DND-41 (cell line): ENCODE measurements around the gene SLC25A21.

Source experiments
- ATAC-seq: fragments of 200-7000 bp; cut with Tn5 transposase; 3 replicates; pipeline ENCODE4 v1.9.1; 2021; ENCODE audit warnings: low read depth; ENCODE audit not compliant: insufficient read depth
- DNase-seq: peaks from one replicate; pipeline ENCODE4 v3.0.0-alpha.2; 2020
- H2AFZ ChIP-seq: 2 replicates; pipeline ENCODE4 v1.6.0; 2012; ENCODE audit warnings: low read depth, low read length
- H3K27ac ChIP-seq: 2 replicates; pipeline ENCODE4 v1.5.1; 2012; ENCODE audit warnings: low read length, inconsistent platforms
- H3K27me3 ChIP-seq: fragments of 200-600 bp; sonication (generic); 2 replicates; pipeline ENCODE4 v1.6.0; 2012; ENCODE audit warnings: low read length, mild to moderate bottlenecking, inconsistent platforms; ENCODE audit not compliant: insufficient read depth, poor library complexity
- H3K36me3 ChIP-seq: 2 replicates; pipeline ENCODE4 v1.5.1; 2012; ENCODE audit warnings: low read length, inconsistent platforms; ENCODE audit not compliant: insufficient read depth
- H3K4me1 ChIP-seq: 2 replicates; pipeline ENCODE4 v1.5.1; 2012; ENCODE audit warnings: mild to moderate bottlenecking, low read length; ENCODE audit not compliant: insufficient read depth
- H3K4me2 ChIP-seq: 2 replicates; pipeline ENCODE4 v1.6.0; 2012; ENCODE audit warnings: mild to moderate bottlenecking, moderate library complexity, low read length, inconsistent platforms; ENCODE audit not compliant: insufficient read depth
- H3K4me3 ChIP-seq, 2 experiments: fragments of 200-600 bp in 1 of 2; shearing (Covaris generic) in 1 of 2; 2 replicates each; pipeline ENCODE4 v1.5.1; 2012 to 2016; ENCODE audit warnings: inconsistent platforms in 2 of 2, low read length in 2 of 2, mild to moderate bottlenecking in 2 of 2, low read depth in 1 of 2, moderate library complexity in 1 of 2
- H3K79me2 ChIP-seq: 2 replicates; pipeline ENCODE4 v1.6.0; 2012; ENCODE audit warnings: low read length, inconsistent platforms; ENCODE audit not compliant: insufficient read depth
- H3K9ac ChIP-seq: 2 replicates; pipeline ENCODE4 v1.6.0; 2012; ENCODE audit warnings: low read depth, mild to moderate bottlenecking, inconsistent platforms, low read length, moderate library complexity
- H3K9me3 ChIP-seq: 2 replicates; pipeline ENCODE4 v1.5.1; 2012; ENCODE audit warnings: low read length, moderate library complexity, mild to moderate bottlenecking, inconsistent platforms; ENCODE audit not compliant: insufficient read depth, severe bottlenecking
- H4K20me1 ChIP-seq: 2 replicates; pipeline ENCODE4 v1.6.0; 2012; ENCODE audit warnings: low read length; ENCODE audit not compliant: insufficient read depth
- CTCF ChIP-seq: IDR thresholded peaks from 2 replicates; pipeline ENCODE4 v1.5.1; 2012; ENCODE audit warnings: borderline replicate concordance, low read length, moderate library complexity, mild to moderate bottlenecking; ENCODE audit not compliant: poor library complexity, severe bottlenecking; ENCODE audit errors: extremely low read depth
- EZH2 ChIP-seq: IDR thresholded peaks from 3 replicates; pipeline ENCODE4 v1.6.1; 2012; ENCODE audit warnings: borderline replicate concordance, low read depth, mild to moderate bottlenecking, moderate library complexity, low read length, inconsistent platforms; ENCODE audit not compliant: severe bottlenecking

Gene SLC25A21

GRCh38 chr14:36662543-36663403, 509.6 kb downstream of the SLC25A21 start:
- H3K9ac ChIP-seq: no peak overlapping the region
- no peak for ATAC-seq
- H3K36me3 ChIP-seq: no peaks in the 10 kb centered on the region
- no peak overlapping the region for H3K4me2 ChIP-seq
- no peaks in the 10 kb centered on the region for H3K9me3 ChIP-seq
- H2AFZ ChIP-seq: no peak overlapping the region
- H3K27me3 ChIP-seq: no peaks in the 10 kb centered on the region
- TF ChIP-seq CTCF: no peak
- no peaks in the 10 kb centered on the region for H3K79me2 ChIP-seq
- no peak overlapping the region for H3K27ac ChIP-seq
- H4K20me1 ChIP-seq: no peaks in the 10 kb centered on the region
- H3K4me1 ChIP-seq: peaks cover 14% of the 10 kb centered on the region
- H3K4me3 ChIP-seq: no peak overlapping the region
- DNase-seq: no peak

- no peak overlapping the region for H2AFZ ChIP-seq
- H3K4me2 ChIP-seq: no peak overlapping the region
- H3K9ac ChIP-seq: no peak overlapping the region
- no peaks in the 10 kb centered on the region for H4K20me1 ChIP-seq
- no peaks in the 10 kb centered on the region for H3K79me2 ChIP-seq
- DNase-seq (no peak), ATAC-seq (no peak)
- no peak overlapping the region for H3K4me3 ChIP-seq
- no peaks in the 10 kb centered on the region for H3K27me3 ChIP-seq
- H3K4me1 ChIP-seq: peaks cover 14% of the 10 kb centered on the region
- no peaks in the 10 kb centered on the region for H3K36me3 ChIP-seq
- TF ChIP-seq EZH2 (no peak), CTCF (no peak)
- no peaks in the 10 kb centered on the region for H3K9me3 ChIP-seq
- no peak overlapping the region for H3K27ac ChIP-seq
These were observed 510.2 kb downstream of the SLC25A21 start for GRCh38 chr14:36662258-36662542.

DNA sequence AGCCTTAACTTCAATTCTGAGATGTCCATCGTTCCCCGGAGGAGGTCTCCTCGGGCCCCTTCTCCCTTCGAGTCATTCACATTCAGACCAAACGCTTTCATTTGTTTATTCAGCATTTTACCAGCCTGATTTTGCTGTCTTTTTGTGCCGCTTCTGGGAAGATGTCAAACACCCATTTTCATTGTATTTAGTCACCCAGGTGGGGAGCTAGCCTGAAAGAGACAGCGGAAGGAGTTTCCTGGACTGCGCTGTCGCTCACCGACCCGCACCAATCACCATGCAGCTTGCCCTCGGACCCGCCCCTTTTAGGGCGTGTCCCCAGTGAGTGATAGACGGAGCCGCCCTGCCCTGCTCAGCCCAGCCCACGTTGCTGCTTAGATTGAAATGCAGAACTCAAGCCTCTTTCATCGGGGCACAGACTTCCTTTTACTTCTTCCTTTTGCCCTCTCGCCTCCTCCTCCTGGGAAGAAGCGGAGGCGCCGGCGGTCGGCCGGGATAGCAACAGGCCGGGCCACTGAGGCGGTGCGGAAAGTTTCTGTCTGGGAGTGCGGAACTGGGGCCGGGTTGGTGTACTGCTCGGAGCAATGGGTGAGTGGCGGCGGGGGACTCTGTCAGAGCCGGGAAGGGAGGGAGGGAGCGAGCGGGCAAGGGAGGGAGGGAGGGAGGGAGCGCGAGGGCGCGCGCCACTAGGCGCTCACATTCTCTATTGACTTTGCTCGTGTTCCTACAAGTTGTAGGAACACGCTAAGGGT, 510.7 kb downstream of the SLC25A21 start, which contains the start of gene PAX9:
Gene PAX9, plus strand, starts transcription at position 355 of the 752 bp plus-strand sequence. Its CDS starts 230 bp downstream, at position 585.
- no peak within 1 kb of the TSS for H3K4me2 ChIP-seq
- no peaks in the 10 kb centered on the region for H3K9me3 ChIP-seq
- H3K4me3 ChIP-seq: no peak within 1 kb of the TSS
- peaks cover 14% of the 10 kb centered on the region for H3K4me1 ChIP-seq
- DNase-seq (peak; percentile 20), ATAC-seq (peak; percentile 53; the same call in 1 of the 3 replicates)
- H3K79me2 ChIP-seq: no peaks in the 10 kb centered on the region
- H3K27me3 ChIP-seq: no peaks in the 10 kb centered on the region
- 0 out of 2 replicates have a peak within 1 kb of the TSS, but pooled peaks have one; percentile 7 for H2AFZ ChIP-seq
- TF ChIP-seq CTCF (no peak), EZH2 (no peak)
- no peaks in the 10 kb centered on the region for H4K20me1 ChIP-seq
- no peaks in the 10 kb centered on the region for H3K36me3 ChIP-seq
- H3K27ac ChIP-seq: no peak within 1 kb of the TSS
- no peak within 1 kb of the TSS for H3K9ac ChIP-seq
